ENCODE data around the gene SLC12A4. TPM values are rescaled to one million over a fixed set of nuclear protein-coding genes. Genes with fewer than 3 reads are reported as not detected.

SLC12A4 gene
- total RNA-seq, 1 donor from 2014 or later, result 46.2 TPM

- H3K27me3 Mint-ChIP-seq (ENCODE audit: low read depth), result no peaks in the 10 kb centered on the region
- H3K4me3 Mint-ChIP-seq (ENCODE audit: low read depth), result peak overlapping the region; percentile 5
- peaks cover 21% of the 10 kb centered on the region for H3K36me3 Mint-ChIP-seq (ENCODE audit: low read depth)
- no peaks in the 10 kb centered on the region for H3K9me3 Mint-ChIP-seq
- DNase-seq (ENCODE audit: low spot score), result no peak
- peaks cover 27% of the 10 kb centered on the region for H3K4me1 Mint-ChIP-seq (ENCODE audit: low read depth)
- H3K27ac Mint-ChIP-seq, result no peak overlapping the region
- intact Hi-C loops (cut with micrococcal nuclease), result no loop called here
Measured at GRCh38 chr16:67965668-67966548, 2.5 kb downstream of the SLC12A4 start.

GRCh38 chr16:67964477-67965131 is 3.8 kb downstream of the SLC12A4 start:
- H3K27ac Mint-ChIP-seq, result no peak overlapping the region
- no peaks in the 10 kb centered on the region for H3K27me3 Mint-ChIP-seq (ENCODE audit: low read depth)
- no peak for DNase-seq (ENCODE audit: low spot score)
- H3K36me3 Mint-ChIP-seq (ENCODE audit: low read depth), result peaks cover 26% of the 10 kb centered on the region
- peaks cover 24% of the 10 kb centered on the region for H3K4me1 Mint-ChIP-seq (ENCODE audit: low read depth)
- no peaks in the 10 kb centered on the region for H3K9me3 Mint-ChIP-seq
- H3K4me3 Mint-ChIP-seq (ENCODE audit: low read depth), result no peak overlapping the region
- intact Hi-C loops (cut with micrococcal nuclease), result no loop called here

GRCh38 chr16:67963662-67964321 is 4.6 kb downstream of the SLC12A4 start:
- H3K27ac Mint-ChIP-seq, result no peak overlapping the region
- no peaks in the 10 kb centered on the region for H3K27me3 Mint-ChIP-seq (ENCODE audit: low read depth)
- H3K4me1 Mint-ChIP-seq (ENCODE audit: low read depth), result peaks cover 21% of the 10 kb centered on the region
- H3K9me3 Mint-ChIP-seq, result no peaks in the 10 kb centered on the region
- no peak for DNase-seq (ENCODE audit: low spot score)
- H3K4me3 Mint-ChIP-seq (ENCODE audit: low read depth), result no peak overlapping the region
- intact Hi-C loops (cut with micrococcal nuclease), result no loop called here
- peaks cover 26% of the 10 kb centered on the region for H3K36me3 Mint-ChIP-seq (ENCODE audit: low read depth)

- Mint-ChIP-seq H3K27ac (no peak overlapping the region), H3K27me3 (ENCODE audit: low read depth) (no peaks in the 10 kb centered on the region), H3K4me3 (ENCODE audit: low read depth) (no peak overlapping the region), H3K36me3 (ENCODE audit: low read depth) (peaks cover 30% of the 10 kb centered on the region), H3K9me3 (no peaks in the 10 kb centered on the region), H3K4me1 (ENCODE audit: low read depth) (peaks cover 21% of the 10 kb centered on the region)
- DNase-seq (ENCODE audit: low spot score), result no peak
- intact Hi-C loops (cut with micrococcal nuclease), result no loop called here
Measured at GRCh38 chr16:67963292-67963661, 5.2 kb downstream of the SLC12A4 start.

- Mint-ChIP-seq H3K4me3 (ENCODE audit: low read depth) (no peak overlapping the region), H3K4me1 (ENCODE audit: low read depth) (peaks cover 16% of the 10 kb centered on the region), H3K36me3 (ENCODE audit: low read depth) (peaks cover 32% of the 10 kb centered on the region), H3K27ac (no peak overlapping the region), H3K9me3 (no peaks in the 10 kb centered on the region), H3K27me3 (ENCODE audit: low read depth) (no peaks in the 10 kb centered on the region)
- intact Hi-C loops (cut with micrococcal nuclease), result no loop called here
- DNase-seq (ENCODE audit: low spot score), result no peak
Measured at GRCh38 chr16:67962135-67962534, 6.3 kb downstream of the SLC12A4 start.

- no peaks in the 10 kb centered on the region for H3K27me3 Mint-ChIP-seq (ENCODE audit: low read depth)
- H3K4me3 Mint-ChIP-seq (ENCODE audit: low read depth), result no peak overlapping the region
- H3K27ac Mint-ChIP-seq, result no peak overlapping the region
- H3K36me3 Mint-ChIP-seq (ENCODE audit: low read depth), result peaks cover 32% of the 10 kb centered on the region
- no peaks in the 10 kb centered on the region for H3K9me3 Mint-ChIP-seq
- H3K4me1 Mint-ChIP-seq (ENCODE audit: low read depth), result peaks cover 10% of the 10 kb centered on the region
- intact Hi-C loops (cut with micrococcal nuclease), result no loop called here
- no peak for DNase-seq (ENCODE audit: low spot score)
Measured at GRCh38 chr16:67961551-67961957, 6.9 kb downstream of the SLC12A4 start.

GRCh38 chr16:67959536-67960329 is 8.7 kb downstream of the SLC12A4 start:
- no peak overlapping the region for H3K4me3 Mint-ChIP-seq (ENCODE audit: low read depth)
- peaks cover under 1% of the 10 kb centered on the region for H3K4me1 Mint-ChIP-seq (ENCODE audit: low read depth)
- no peak overlapping the region for H3K27ac Mint-ChIP-seq
- intact Hi-C loops (cut with micrococcal nuclease), result no loop called here
- no peaks in the 10 kb centered on the region for H3K27me3 Mint-ChIP-seq (ENCODE audit: low read depth)
- peaks cover 34% of the 10 kb centered on the region for H3K36me3 Mint-ChIP-seq (ENCODE audit: low read depth)
- DNase-seq (ENCODE audit: low spot score), result no peak
- H3K9me3 Mint-ChIP-seq, result no peaks in the 10 kb centered on the region

GRCh38 chr16:67957622-67958021 is 10.8 kb downstream of the SLC12A4 start:
- H3K36me3 Mint-ChIP-seq (ENCODE audit: low read depth), result peaks cover 29% of the 10 kb centered on the region
- H3K27me3 Mint-ChIP-seq (ENCODE audit: low read depth), result no peaks in the 10 kb centered on the region
- no peak for DNase-seq (ENCODE audit: low spot score)
- H3K9me3 Mint-ChIP-seq, result no peaks in the 10 kb centered on the region
- H3K27ac Mint-ChIP-seq, result no peak overlapping the region
- H3K4me1 Mint-ChIP-seq (ENCODE audit: low read depth), result no peaks in the 10 kb centered on the region
- intact Hi-C loops (cut with micrococcal nuclease), result no loop called here
- no peak overlapping the region for H3K4me3 Mint-ChIP-seq (ENCODE audit: low read depth)

- Mint-ChIP-seq H3K36me3 (ENCODE audit: low read depth) (peaks cover 14% of the 10 kb centered on the region), H3K4me1 (ENCODE audit: low read depth) (no peaks in the 10 kb centered on the region), H3K4me3 (ENCODE audit: low read depth) (no peak overlapping the region), H3K9me3 (no peaks in the 10 kb centered on the region), H3K27ac (no peak overlapping the region), H3K27me3 (ENCODE audit: low read depth) (no peaks in the 10 kb centered on the region)
- no peak for DNase-seq (ENCODE audit: low spot score)
- intact Hi-C loops (cut with micrococcal nuclease), result no loop called here
Measured at GRCh38 chr16:67954421-67955196, 13.8 kb downstream of the SLC12A4 start.

GRCh38 chr16:67953641-67954375 is 14.6 kb downstream of the SLC12A4 start:
- H3K4me1 Mint-ChIP-seq (ENCODE audit: low read depth), result no peaks in the 10 kb centered on the region
- intact Hi-C loops (cut with micrococcal nuclease), result no loop called here
- no peak overlapping the region for H3K27ac Mint-ChIP-seq
- H3K4me3 Mint-ChIP-seq (ENCODE audit: low read depth), result no peak overlapping the region
- no peaks in the 10 kb centered on the region for H3K27me3 Mint-ChIP-seq (ENCODE audit: low read depth)
- H3K9me3 Mint-ChIP-seq, result no peaks in the 10 kb centered on the region
- no peak for DNase-seq (ENCODE audit: low spot score)
- H3K36me3 Mint-ChIP-seq (ENCODE audit: low read depth), result peaks cover 14% of the 10 kb centered on the region

- DNase-seq (ENCODE audit: low spot score), result no peak
- H3K27ac Mint-ChIP-seq, result no peak overlapping the region
- H3K27me3 Mint-ChIP-seq (ENCODE audit: low read depth), result no peaks in the 10 kb centered on the region
- H3K4me3 Mint-ChIP-seq (ENCODE audit: low read depth), result no peak overlapping the region
- H3K4me1 Mint-ChIP-seq (ENCODE audit: low read depth), result no peaks in the 10 kb centered on the region
- peaks cover 15% of the 10 kb centered on the region for H3K36me3 Mint-ChIP-seq (ENCODE audit: low read depth)
- no peaks in the 10 kb centered on the region for H3K9me3 Mint-ChIP-seq
- intact Hi-C loops (cut with micrococcal nuclease), result no loop called here
Measured at GRCh38 chr16:67951485-67951884, 17.0 kb downstream of the SLC12A4 start.
